Neural progenitor cell (in vitro differentiated cells): ENCODE data around the gene HCST. TPM values are rescaled to one million over a fixed set of nuclear protein-coding genes. Genes with fewer than 3 reads are reported as not detected.

Source experiments
- DNase-seq: peaks from one replicate; pipeline ENCODE4 v3.0.0-alpha.2; 2016; ENCODE audit warnings: low spot score
- H2AFZ ChIP-seq: fragments of 200-600 bp; sonication (generic); replicated peaks from 2 replicates; pipeline ENCODE4 v1.6.1; 2016; ENCODE audit warnings: antibody characterized with exemption
- H3F3A ChIP-seq: fragments of 200-600 bp; sonication (generic); 2 replicates; pipeline ENCODE4 v1.6.1; 2016; ENCODE audit warnings: antibody characterized with exemption, low read depth
- H3K27ac ChIP-seq: fragments of 200-600 bp; sonication (generic); 2 replicates; pipeline ENCODE4 v1.5.1; 2016; ENCODE audit warnings: mild to moderate bottlenecking
- H3K27me3 ChIP-seq: fragments of 200-600 bp; sonication (generic); 2 replicates; pipeline ENCODE4 v1.6.1; 2016; ENCODE audit warnings: mild to moderate bottlenecking, moderate library complexity
- H3K36me3 ChIP-seq: fragments of 200-600 bp; sonication (generic); 2 replicates; pipeline ENCODE4 v1.5.1; 2016
- H3K4me1 ChIP-seq: fragments of 200-600 bp; sonication (generic); 2 replicates; pipeline ENCODE4 v1.6.1; 2016; ENCODE audit warnings: mixed run types
- H3K4me2 ChIP-seq: fragments of 200-600 bp; sonication (generic); 2 replicates; pipeline ENCODE4 v1.6.1; 2016
- H3K4me3 ChIP-seq: fragments of 200-600 bp; sonication (generic); 2 replicates; pipeline ENCODE4 v1.5.1; 2016
- H3K79me2 ChIP-seq: fragments of 200-600 bp; sonication (generic); 2 replicates; pipeline ENCODE4 v1.6.1; 2016; ENCODE audit warnings: low read depth
- H3K9ac ChIP-seq: fragments of 200-600 bp; sonication (generic); 2 replicates; pipeline ENCODE4 v1.6.1; 2016
- H3K9me3 ChIP-seq: fragments of 200-600 bp; sonication (generic); 2 replicates; pipeline ENCODE4 v1.5.1; 2016; ENCODE audit warnings: low read depth
- H4K20me1 ChIP-seq: fragments of 200-600 bp; sonication (generic); 2 replicates; pipeline ENCODE4 v1.6.1; 2016; ENCODE audit warnings: low read depth
- H3K27ac Mint-ChIP-seq: 3 replicates; pipeline ENCODE4 v1.8.0; 2021; ENCODE audit warnings: mixed read lengths
- H3K27me3 Mint-ChIP-seq: 2 replicates; pipeline ENCODE4 v1.8.0; 2022; ENCODE audit warnings: low read depth, mild to moderate bottlenecking, inconsistent platforms, moderate library complexity, mixed read lengths; ENCODE audit not compliant: insufficient read depth
- H3K36me3 Mint-ChIP-seq: 3 replicates; pipeline ENCODE4 v1.8.0; 2021; ENCODE audit warnings: mixed read lengths
- H3K4me1 Mint-ChIP-seq: 3 replicates; pipeline ENCODE4 v1.8.0; 2021; ENCODE audit warnings: mixed read lengths
- H3K4me3 Mint-ChIP-seq: 3 replicates; pipeline ENCODE4 v1.8.0; 2021; ENCODE audit warnings: mild to moderate bottlenecking, moderate library complexity, mixed read lengths
- H3K9me3 Mint-ChIP-seq: 3 replicates; pipeline ENCODE4 v1.8.0; 2020; ENCODE audit warnings: mixed read lengths
- EZH2 ChIP-seq: fragments of 200-600 bp; sonication (generic); IDR thresholded peaks from 2 replicates; pipeline ENCODE4 v1.6.1; 2017; ENCODE audit warnings: antibody characterized with exemption, mild to moderate bottlenecking, moderate library complexity
- EZH2phosphoT487 ChIP-seq: fragments of 200-600 bp; sonication (generic); IDR thresholded peaks from 2 replicates; pipeline ENCODE4 v1.6.1; 2017; ENCODE audit warnings: antibody characterized with exemption
- total RNA-seq: library from RNA; depleted of rRNA; stranded (reverse); fragments of >200 nt; gene quantifications from 2 replicates; pipeline ENCODE4 v1.2.3, GENCODE V29; 2015; ENCODE audit warnings: low replicate concordance
- TF ChIP-seq, protein P1 (sequence below): fragments of 200-600 bp; sonication (generic); IDR thresholded peaks from 2 replicates; pipeline ENCODE4 v1.5.1; 2017; ENCODE audit warnings: antibody characterized with exemption, mild to moderate bottlenecking

Gene HCST
- total RNA-seq, 1 donor from 2014 or later: not detected

- TF ChIP-seq EZH2: no peak
- TF ChIP-seq EZH2phosphoT487: no peak
- TF ChIP-seq, protein P1, sequence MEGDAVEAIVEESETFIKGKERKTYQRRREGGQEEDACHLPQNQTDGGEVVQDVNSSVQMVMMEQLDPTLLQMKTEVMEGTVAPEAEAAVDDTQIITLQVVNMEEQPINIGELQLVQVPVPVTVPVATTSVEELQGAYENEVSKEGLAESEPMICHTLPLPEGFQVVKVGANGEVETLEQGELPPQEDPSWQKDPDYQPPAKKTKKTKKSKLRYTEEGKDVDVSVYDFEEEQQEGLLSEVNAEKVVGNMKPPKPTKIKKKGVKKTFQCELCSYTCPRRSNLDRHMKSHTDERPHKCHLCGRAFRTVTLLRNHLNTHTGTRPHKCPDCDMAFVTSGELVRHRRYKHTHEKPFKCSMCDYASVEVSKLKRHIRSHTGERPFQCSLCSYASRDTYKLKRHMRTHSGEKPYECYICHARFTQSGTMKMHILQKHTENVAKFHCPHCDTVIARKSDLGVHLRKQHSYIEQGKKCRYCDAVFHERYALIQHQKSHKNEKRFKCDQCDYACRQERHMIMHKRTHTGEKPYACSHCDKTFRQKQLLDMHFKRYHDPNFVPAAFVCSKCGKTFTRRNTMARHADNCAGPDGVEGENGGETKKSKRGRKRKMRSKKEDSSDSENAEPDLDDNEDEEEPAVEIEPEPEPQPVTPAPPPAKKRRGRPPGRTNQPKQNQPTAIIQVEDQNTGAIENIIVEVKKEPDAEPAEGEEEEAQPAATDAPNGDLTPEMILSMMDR: no peak
- H3K36me3 Mint-ChIP-seq: peaks cover 19% of the 10 kb centered on the region
- Histone ChIP-seq H3K36me3 (no peaks in the 10 kb centered on the region), H3K27ac (no peak overlapping the region), H3K9ac (no peak overlapping the region), H2AFZ (no peak overlapping the region), H3K4me3 (no peak overlapping the region), H4K20me1 (peaks cover 3% of the 10 kb centered on the region), H3K4me2 (no peak overlapping the region), H3K9me3 (no peaks in the 10 kb centered on the region), H3K27me3 (no peaks in the 10 kb centered on the region), H3K79me2 (no peaks in the 10 kb centered on the region), H3K4me1 (peaks cover 8% of the 10 kb centered on the region), H3F3A (peaks cover 33% of the 10 kb centered on the region)
- H3K4me3 Mint-ChIP-seq: no peak overlapping the region
- H3K4me1 Mint-ChIP-seq: peaks cover 19% of the 10 kb centered on the region
- peaks cover 12% of the 10 kb centered on the region for H3K27me3 Mint-ChIP-seq
- H3K9me3 Mint-ChIP-seq: peaks cover 2% of the 10 kb centered on the region
- H3K27ac Mint-ChIP-seq: no peak overlapping the region
- DNase-seq: no peak
Measured at GRCh38 chr19:35871611-35872010, 30.7 kb upstream of the HCST start.

DNA sequence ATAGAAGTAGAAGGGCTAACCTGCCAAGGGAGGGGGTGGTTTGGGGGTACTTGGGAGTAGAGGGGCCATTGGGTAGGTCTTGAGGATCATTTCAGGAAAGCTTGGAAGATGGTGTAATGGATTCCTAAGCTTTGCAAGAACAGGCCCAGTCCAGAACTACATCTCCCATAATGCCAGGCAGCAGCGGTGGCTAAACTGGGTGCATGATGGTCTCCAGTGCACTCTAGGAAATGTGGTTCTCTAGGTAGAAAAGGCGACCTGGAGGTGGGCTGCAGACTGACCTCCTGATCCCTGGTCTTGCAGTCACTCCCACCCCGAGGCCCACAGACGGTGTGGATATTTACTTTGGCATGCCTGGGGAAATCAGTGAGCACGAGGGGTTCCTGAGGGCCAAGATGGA is 30.1 kb upstream of the HCST start:
- Histone ChIP-seq H3K79me2 (no peaks in the 10 kb centered on the region), H3K27me3 (no peaks in the 10 kb centered on the region), H3K4me2 (no peak overlapping the region), H3K4me1 (peaks cover 8% of the 10 kb centered on the region), H3K9ac (no peak overlapping the region), H3K4me3 (no peak overlapping the region), H3F3A (peaks cover 33% of the 10 kb centered on the region), H3K9me3 (no peaks in the 10 kb centered on the region), H3K27ac (no peak overlapping the region), H4K20me1 (peaks cover 4% of the 10 kb centered on the region), H3K36me3 (no peaks in the 10 kb centered on the region), H2AFZ (no peak overlapping the region)
- H3K4me3 Mint-ChIP-seq: no peak overlapping the region
- H3K27ac Mint-ChIP-seq: no peak overlapping the region
- peaks cover 2% of the 10 kb centered on the region for H3K9me3 Mint-ChIP-seq
- H3K36me3 Mint-ChIP-seq: peaks cover 19% of the 10 kb centered on the region
- TF ChIP-seq, protein P1: no peak
- TF ChIP-seq EZH2phosphoT487 (no peak), EZH2 (no peak)
- DNase-seq: no peak
- H3K27me3 Mint-ChIP-seq: peaks cover 12% of the 10 kb centered on the region
- peaks cover 19% of the 10 kb centered on the region for H3K4me1 Mint-ChIP-seq

DNA sequence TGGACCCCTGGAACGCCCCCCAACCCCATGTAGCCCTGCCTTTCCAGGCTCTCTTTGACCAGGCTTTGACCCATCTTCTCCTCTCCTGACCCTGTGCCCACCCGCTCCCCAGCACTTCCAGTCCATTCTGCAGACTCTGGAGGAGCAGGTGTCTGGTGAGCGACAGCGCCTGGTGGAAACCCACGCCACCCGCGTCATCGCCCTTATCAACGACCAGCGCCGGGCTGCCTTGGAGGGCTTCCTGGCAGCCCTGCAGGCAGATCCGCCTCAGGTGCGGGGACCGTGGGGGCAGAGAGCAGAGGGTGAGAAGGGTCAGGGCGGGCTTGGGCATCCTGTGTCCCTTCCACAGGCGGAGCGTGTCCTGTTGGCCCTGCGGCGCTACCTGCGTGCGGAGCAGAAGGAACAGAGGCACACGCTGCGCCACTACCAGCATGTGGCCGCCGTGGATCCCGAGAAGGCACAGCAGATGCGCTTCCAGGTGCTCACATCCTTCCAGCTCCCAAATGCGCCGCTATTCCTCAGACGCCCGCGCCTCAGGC is 27.9 kb upstream of the HCST start:
- H3K4me3 ChIP-seq: no peak overlapping the region
- H3K9ac ChIP-seq: no peak overlapping the region
- peaks cover 14% of the 10 kb centered on the region for H3K4me1 Mint-ChIP-seq
- H2AFZ ChIP-seq: no peak overlapping the region
- no peaks in the 10 kb centered on the region for H3K79me2 ChIP-seq
- TF ChIP-seq, protein P1: no peak
- TF ChIP-seq EZH2: no peak
- no peak for TF ChIP-seq EZH2phosphoT487
- H3F3A ChIP-seq: peaks cover 15% of the 10 kb centered on the region
- H4K20me1 ChIP-seq: peaks cover 15% of the 10 kb centered on the region
- H3K9me3 ChIP-seq: no peaks in the 10 kb centered on the region
- no peak overlapping the region for H3K4me3 Mint-ChIP-seq
- no peaks in the 10 kb centered on the region for H3K27me3 ChIP-seq
- peaks cover 2% of the 10 kb centered on the region for H3K27me3 Mint-ChIP-seq
- H3K4me2 ChIP-seq: no peak overlapping the region
- peak overlapping the region; percentile 18 for H3K27ac Mint-ChIP-seq
- H3K9me3 Mint-ChIP-seq: no peaks in the 10 kb centered on the region
- DNase-seq: no peak
- no peaks in the 10 kb centered on the region for H3K36me3 ChIP-seq
- peaks cover 22% of the 10 kb centered on the region for H3K36me3 Mint-ChIP-seq
- H3K4me1 ChIP-seq: no peaks in the 10 kb centered on the region
- no peak overlapping the region for H3K27ac ChIP-seq
